ENCODE measurements around the gene AOAH.
"Not testable (repeated sequence)": the region's sequence is repeated elsewhere in the genome, so short reads cannot be mapped to it uniquely, and the experiment has no call there.

AOAH gene

GRCh38 chr7:36653008-36653662, 71.2 kb downstream of the AOAH start:
- H3K4me3 ChIP-seq (ENCODE audit: low read length), result no peak overlapping the region
- no peak for TF ChIP-seq CTCF (conservative IDR thresholded peaks at IDR 0.05; ENCODE audit: low read depth, low read length)
- no peak for DNase-seq (ENCODE audit: low read depth)

DNA sequence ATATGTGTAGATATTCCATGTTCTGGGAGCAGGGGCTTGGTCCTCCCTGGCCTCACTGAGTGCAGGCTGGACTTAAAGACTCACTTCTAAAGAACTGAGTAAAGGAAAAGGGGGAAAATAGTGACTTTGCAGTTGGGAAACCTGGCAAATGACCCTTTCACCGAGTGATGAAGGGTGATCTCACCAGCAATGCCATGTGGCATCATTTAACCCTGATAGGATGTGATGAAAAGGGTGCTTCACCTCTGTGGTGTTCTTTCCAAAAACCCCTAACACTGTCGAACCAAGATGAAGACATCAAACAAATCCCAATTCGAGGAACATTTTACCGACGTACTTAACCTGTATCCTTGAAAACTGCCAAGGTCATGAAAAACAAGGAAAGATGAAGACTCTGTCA, 71.9 kb downstream of the AOAH start:
- no peak overlapping the region for H3K4me3 ChIP-seq (ENCODE audit: low read length)
- no peak for TF ChIP-seq CTCF (conservative IDR thresholded peaks at IDR 0.05; ENCODE audit: low read depth, low read length)
- DNase-seq (ENCODE audit: low read depth), result no peak

- H3K4me3 ChIP-seq (ENCODE audit: low read length), result no peak overlapping the region
- no peak for DNase-seq (ENCODE audit: low read depth)
- no peak for TF ChIP-seq CTCF (conservative IDR thresholded peaks at IDR 0.05; ENCODE audit: low read depth, low read length)
Measured at GRCh38 chr7:36651404-36651803, 72.9 kb downstream of the AOAH start.

GRCh38 chr7:36650766-36651312, 73.5 kb downstream of the AOAH start:
- no peak overlapping the region for H3K4me3 ChIP-seq (ENCODE audit: low read length)
- no peak for TF ChIP-seq CTCF (conservative IDR thresholded peaks at IDR 0.05; ENCODE audit: low read depth, low read length)
- no peak for DNase-seq (ENCODE audit: low read depth)

GRCh38 chr7:36650320-36650719, 74.0 kb downstream of the AOAH start:
- no peak for DNase-seq (ENCODE audit: low read depth)
- H3K4me3 ChIP-seq (ENCODE audit: low read length), result no peak overlapping the region
- no peak for TF ChIP-seq CTCF (conservative IDR thresholded peaks at IDR 0.05; ENCODE audit: low read depth, low read length)

- not testable (repeated sequence) for H3K4me3 ChIP-seq (ENCODE audit: low read length); DNase-seq (ENCODE audit: low read depth)
Measured at GRCh38 chr7:36649319-36649718, 75.0 kb downstream of the AOAH start.

DNA sequence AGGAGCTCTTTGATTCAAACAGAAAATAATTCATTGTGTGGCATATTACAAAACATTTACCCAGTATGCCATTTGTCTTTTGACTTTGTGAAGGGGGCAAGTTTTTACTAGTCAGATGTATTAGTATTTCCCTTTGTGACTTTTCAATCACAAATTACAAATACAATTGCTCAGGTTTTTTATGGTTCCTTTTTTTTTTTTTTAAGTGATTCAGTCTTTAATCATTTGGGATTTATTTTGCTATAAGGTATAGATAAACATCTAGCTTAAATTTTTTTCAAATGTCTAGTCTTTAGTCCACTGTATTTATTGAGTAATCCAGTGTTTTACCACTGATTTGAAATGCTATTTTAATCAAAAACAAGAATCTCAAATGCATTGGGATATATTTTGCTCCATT, 75.9 kb downstream of the AOAH start:
- H3K4me3 ChIP-seq (ENCODE audit: low read length), result no peak overlapping the region
- no peak for TF ChIP-seq CTCF (conservative IDR thresholded peaks at IDR 0.05; ENCODE audit: low read depth, low read length)
- no peak for DNase-seq (ENCODE audit: low read depth)
